Measurements from ENCODE around the gene AKR7A2.

Gene AKR7A2

GRCh38 chr1:19310720-19311502 lies 1.0 kb downstream of the AKR7A2 start:
- H3K9me3 ChIP-seq (ENCODE audit: insufficient read depth, low read depth, low read length), result peaks cover 2% of the 10 kb centered on the region
- no peak overlapping the region for H2AFZ ChIP-seq (ENCODE audit: insufficient read depth, low read length, poor library complexity)
- peak overlapping the region; percentile 96 for H3K4me3 ChIP-seq (ENCODE audit: low read depth, low read length)
- no peak overlapping the region for H4K8ac ChIP-seq (ENCODE audit: low read depth, low read length)
- H3K27me3 ChIP-seq (ENCODE audit: insufficient read depth, low read length), result no peaks in the 10 kb centered on the region
- peak overlapping the region; percentile 67 for H4K91ac ChIP-seq (ENCODE audit: low read depth, low read length)
- H2AK5ac ChIP-seq (ENCODE audit: low read length), result peak overlapping the region; percentile 65
- no peak overlapping the region for H2BK5ac ChIP-seq (ENCODE audit: low read depth, low read length, poor library complexity)
- H3K79me1 ChIP-seq (ENCODE audit: low read length), result peaks cover 16% of the 10 kb centered on the region
- H3K23ac ChIP-seq (ENCODE audit: low read length), result no peak overlapping the region
- H2BK12ac ChIP-seq (ENCODE audit: low read length), result no peak overlapping the region
- H3K18ac ChIP-seq (ENCODE audit: low read length), result peak overlapping the region; percentile 89
- WGBS (ENCODE audit: extremely low coverage, insufficient coverage, insufficient read length), result no CpG with 5 or more reads among the region's 13 CpGs
- H2BK120ac ChIP-seq (ENCODE audit: insufficient read depth, low read length, poor library complexity), result no peak overlapping the region
- peak overlapping the region; percentile 94 for H3K9ac ChIP-seq (ENCODE audit: low read length)
- H3K4me1 ChIP-seq (ENCODE audit: control insufficient read depth in 1 of 2, insufficient read depth in 2 of 2, low read length in 2 of 2), result peaks cover 30 to 34% of the 10 kb centered on the region in 2 experiments
- H3K4me2 ChIP-seq (ENCODE audit: low read length), result peak overlapping the region; percentile 76
- peak overlapping the region; percentile 89 for H3K14ac ChIP-seq (ENCODE audit: low read length)
- no peak overlapping the region for H3K27ac ChIP-seq (ENCODE audit: low read depth, low read length)
- peaks cover 29 to 32% of the 10 kb centered on the region in 2 experiments for H3K36me3 ChIP-seq (ENCODE audit: control insufficient read depth in 1 of 2, insufficient read depth in 2 of 2, low read length in 2 of 2)
- no peak overlapping the region for H4K12ac ChIP-seq (ENCODE audit: low read depth, low read length)
- peaks cover 15% of the 10 kb centered on the region for H3K79me2 ChIP-seq (ENCODE audit: control insufficient read depth, insufficient read depth, low read length, poor library complexity)
- peak overlapping the region; percentile 50 for H3K4ac ChIP-seq (ENCODE audit: low read depth, low read length)
- DNase-seq, result peak in 1 of 2 donors; percentile 23

GRCh38 chr1:19310061-19310460 lies 1.9 kb downstream of the AKR7A2 start:
- H4K91ac ChIP-seq (ENCODE audit: low read depth, low read length), result no peak overlapping the region

DNA sequence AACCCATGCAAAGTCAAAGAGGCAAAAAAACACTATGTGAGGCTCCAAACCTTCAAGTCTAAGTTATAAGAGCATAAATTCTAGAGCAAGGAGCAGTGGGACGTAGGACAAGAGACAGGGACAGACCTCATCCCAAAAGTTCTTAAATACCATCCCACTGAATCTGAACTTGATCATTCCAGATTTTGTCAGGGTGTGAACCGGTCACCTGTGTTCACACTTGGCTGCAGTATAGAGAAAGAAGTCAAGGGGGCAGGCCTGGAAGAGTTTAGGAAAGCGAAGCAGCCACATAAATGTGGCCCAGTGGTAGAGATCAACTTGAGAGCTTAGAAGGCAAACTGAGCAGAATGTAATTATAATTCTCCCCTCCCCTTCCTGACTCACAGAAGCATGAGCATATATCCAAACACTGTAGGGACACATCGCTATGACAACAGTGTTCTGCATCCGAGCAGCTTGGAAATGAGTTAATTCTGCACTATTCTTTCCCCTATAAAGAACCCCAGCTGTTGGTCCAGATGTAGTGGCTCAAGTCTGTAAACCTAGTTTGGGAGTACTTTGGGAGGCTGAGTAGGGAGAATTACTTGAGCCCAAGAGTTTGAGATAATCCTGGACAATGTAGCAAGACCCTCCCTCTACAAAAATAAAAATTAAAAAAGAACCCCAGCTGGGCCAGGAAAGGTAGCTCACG lies 2.7 kb downstream of the AKR7A2 start:
- Histone ChIP-seq H2AFZ (ENCODE audit: insufficient read depth, low read length, poor library complexity) (no peak overlapping the region), H3K14ac (ENCODE audit: low read length) (no peak overlapping the region), H4K8ac (ENCODE audit: low read depth, low read length) (no peak overlapping the region), H3K4ac (ENCODE audit: low read depth, low read length) (no peak overlapping the region), H3K4me1 (ENCODE audit: control insufficient read depth in 1 of 2, insufficient read depth in 2 of 2, low read length in 2 of 2) (peaks cover 21 to 23% of the 10 kb centered on the region in 2 experiments), H3K36me3 (ENCODE audit: control insufficient read depth in 1 of 2, insufficient read depth in 2 of 2, low read length in 2 of 2) (peaks cover 35 to 45% of the 10 kb centered on the region in 2 experiments), H3K4me2 (ENCODE audit: low read length) (no peak overlapping the region), H4K12ac (ENCODE audit: low read depth, low read length) (no peak overlapping the region), H3K27ac (ENCODE audit: low read depth, low read length) (no peak overlapping the region), H2AK5ac (ENCODE audit: low read length) (no peak overlapping the region), H4K91ac (ENCODE audit: low read depth, low read length) (no peak overlapping the region), H3K79me2 (ENCODE audit: control insufficient read depth, insufficient read depth, low read length, poor library complexity) (peaks cover 15% of the 10 kb centered on the region), H2BK120ac (ENCODE audit: insufficient read depth, low read length, poor library complexity) (no peak overlapping the region), H3K79me1 (ENCODE audit: low read length) (peaks cover 16% of the 10 kb centered on the region), H3K9ac (ENCODE audit: low read length) (no peak overlapping the region), H3K9me3 (ENCODE audit: insufficient read depth, low read depth, low read length) (peaks cover 3% of the 10 kb centered on the region), H3K4me3 (ENCODE audit: low read depth, low read length) (no peak overlapping the region), H3K23ac (ENCODE audit: low read length) (no peak overlapping the region), H2BK5ac (ENCODE audit: low read depth, low read length, poor library complexity) (no peak overlapping the region), H3K18ac (ENCODE audit: low read length) (no peak overlapping the region), H2BK12ac (ENCODE audit: low read length) (no peak overlapping the region), H3K27me3 (ENCODE audit: insufficient read depth, low read length) (no peaks in the 10 kb centered on the region)
- peak in 1 of 2 donors; percentile 23 for DNase-seq
- WGBS (ENCODE audit: extremely low coverage, insufficient coverage, insufficient read length), result no CpG with 5 or more reads among the region's 6 CpGs

More at GRCh38 chr1:19310061-19310460, 1.9 kb downstream of the AKR7A2 start:
- Histone ChIP-seq H2BK5ac (ENCODE audit: low read depth, low read length, poor library complexity) (no peak overlapping the region), H3K27ac (ENCODE audit: low read depth, low read length) (no peak overlapping the region), H3K4ac (ENCODE audit: low read depth, low read length) (no peak overlapping the region), H3K4me2 (ENCODE audit: low read length) (no peak overlapping the region), H2AK5ac (ENCODE audit: low read length) (no peak overlapping the region), H2BK120ac (ENCODE audit: insufficient read depth, low read length, poor library complexity) (no peak overlapping the region), H3K14ac (ENCODE audit: low read length) (no peak overlapping the region), H3K9ac (ENCODE audit: low read length) (no peak overlapping the region), H4K12ac (ENCODE audit: low read depth, low read length) (no peak overlapping the region), H3K79me2 (ENCODE audit: control insufficient read depth, insufficient read depth, low read length, poor library complexity) (peaks cover 15% of the 10 kb centered on the region), H3K36me3 (ENCODE audit: control insufficient read depth in 1 of 2, insufficient read depth in 2 of 2, low read length in 2 of 2) (peaks cover 34 to 38% of the 10 kb centered on the region in 2 experiments), H4K8ac (ENCODE audit: low read depth, low read length) (no peak overlapping the region), H3K79me1 (ENCODE audit: low read length) (peaks cover 16% of the 10 kb centered on the region), H3K9me3 (ENCODE audit: insufficient read depth, low read depth, low read length) (peaks cover 3% of the 10 kb centered on the region), H3K18ac (ENCODE audit: low read length) (no peak overlapping the region), H3K4me3 (ENCODE audit: low read depth, low read length) (no peak overlapping the region), H3K4me1 (ENCODE audit: control insufficient read depth in 1 of 2, insufficient read depth in 2 of 2, low read length in 2 of 2) (peaks cover 25 to 26% of the 10 kb centered on the region in 2 experiments), H3K23ac (ENCODE audit: low read length) (no peak overlapping the region), H3K27me3 (ENCODE audit: insufficient read depth, low read length) (no peaks in the 10 kb centered on the region), H2AFZ (ENCODE audit: insufficient read depth, low read length, poor library complexity) (no peak overlapping the region), H2BK12ac (ENCODE audit: low read length) (no peak overlapping the region)
- no CpG with 5 or more reads among the region's 7 CpGs for WGBS (ENCODE audit: extremely low coverage, insufficient coverage, insufficient read length)
- peak; percentile 82 to 99 for DNase-seq

DNA sequence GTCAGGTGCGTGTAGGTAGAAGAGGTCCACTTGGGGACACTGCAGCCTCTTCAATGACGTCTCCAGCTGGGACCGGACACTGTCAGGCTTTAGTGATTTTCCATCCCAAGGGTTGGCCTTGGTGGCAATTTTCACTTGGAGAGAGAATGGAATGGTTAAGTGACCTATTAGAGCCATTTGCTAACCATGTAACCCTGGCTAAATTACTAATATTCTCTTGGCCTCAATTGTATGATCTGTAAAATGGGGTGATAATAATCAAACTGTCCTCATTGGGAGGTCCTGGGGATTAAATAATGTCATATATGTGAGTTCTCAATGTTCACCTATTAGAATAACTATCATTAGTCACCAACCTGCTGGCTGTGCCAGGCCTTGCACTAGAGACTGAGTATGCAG lies 3.4 kb downstream of the AKR7A2 start:
- H2BK5ac ChIP-seq (ENCODE audit: low read depth, low read length, poor library complexity), result no peak overlapping the region
- H2BK120ac ChIP-seq (ENCODE audit: insufficient read depth, low read length, poor library complexity), result no peak overlapping the region
- DNase-seq, result no peak
- H3K79me1 ChIP-seq (ENCODE audit: low read length), result peaks cover 16% of the 10 kb centered on the region
- no peak overlapping the region for H3K9ac ChIP-seq (ENCODE audit: low read length)
- no CpG with 5 or more reads among the region's 3 CpGs for WGBS (ENCODE audit: extremely low coverage, insufficient coverage, insufficient read length)
- H4K12ac ChIP-seq (ENCODE audit: low read depth, low read length), result no peak overlapping the region
- H3K27me3 ChIP-seq (ENCODE audit: insufficient read depth, low read length), result no peaks in the 10 kb centered on the region
- H3K27ac ChIP-seq (ENCODE audit: low read depth, low read length), result no peak overlapping the region
- H3K79me2 ChIP-seq (ENCODE audit: control insufficient read depth, insufficient read depth, low read length, poor library complexity), result peaks cover 15% of the 10 kb centered on the region
- H3K4me2 ChIP-seq (ENCODE audit: low read length), result no peak overlapping the region
- H2AFZ ChIP-seq (ENCODE audit: insufficient read depth, low read length, poor library complexity), result no peak overlapping the region
- no peak overlapping the region for H4K8ac ChIP-seq (ENCODE audit: low read depth, low read length)
- H3K36me3 ChIP-seq (ENCODE audit: control insufficient read depth in 1 of 2, insufficient read depth in 2 of 2, low read length in 2 of 2), result peaks cover 37 to 48% of the 10 kb centered on the region in 2 experiments
- peaks cover 15 to 16% of the 10 kb centered on the region in 2 experiments for H3K4me1 ChIP-seq (ENCODE audit: control insufficient read depth in 1 of 2, insufficient read depth in 2 of 2, low read length in 2 of 2)
- H3K9me3 ChIP-seq (ENCODE audit: insufficient read depth, low read depth, low read length), result peaks cover 3% of the 10 kb centered on the region
- H3K23ac ChIP-seq (ENCODE audit: low read length), result no peak overlapping the region
- no peak overlapping the region for H4K91ac ChIP-seq (ENCODE audit: low read depth, low read length)
- H3K4ac ChIP-seq (ENCODE audit: low read depth, low read length), result no peak overlapping the region
- no peak overlapping the region for H3K14ac ChIP-seq (ENCODE audit: low read length)
- no peak overlapping the region for H3K4me3 ChIP-seq (ENCODE audit: low read depth, low read length)
- H2AK5ac ChIP-seq (ENCODE audit: low read length), result no peak overlapping the region
- no peak overlapping the region for H2BK12ac ChIP-seq (ENCODE audit: low read length)
- no peak overlapping the region for H3K18ac ChIP-seq (ENCODE audit: low read length)

All from trophoblast cell (in vitro differentiated cells and primary cell).